Neural progenitor cell (in vitro differentiated cells): ENCODE measurements around the gene VAMP2. TPM values are rescaled to one million over a fixed set of nuclear protein-coding genes. Genes with fewer than 3 reads are reported as not detected.
A peak's percentile ranks its signal among the peaks of the same experiment; 100 is the strongest.

Experiments used
- DNase-seq: peaks from one replicate; pipeline ENCODE4 v3.0.0-alpha.2; 2016; ENCODE audit warnings: low spot score
- H2AFZ ChIP-seq: fragments of 200-600 bp; sonication (generic); replicated peaks from 2 replicates; pipeline ENCODE4 v1.6.1; 2016; ENCODE audit warnings: antibody characterized with exemption
- H3F3A ChIP-seq: fragments of 200-600 bp; sonication (generic); 2 replicates; pipeline ENCODE4 v1.6.1; 2016; ENCODE audit warnings: antibody characterized with exemption, low read depth
- H3K27ac ChIP-seq: fragments of 200-600 bp; sonication (generic); 2 replicates; pipeline ENCODE4 v1.5.1; 2016; ENCODE audit warnings: mild to moderate bottlenecking
- H3K27me3 ChIP-seq: fragments of 200-600 bp; sonication (generic); 2 replicates; pipeline ENCODE4 v1.6.1; 2016; ENCODE audit warnings: mild to moderate bottlenecking, moderate library complexity
- H3K36me3 ChIP-seq: fragments of 200-600 bp; sonication (generic); 2 replicates; pipeline ENCODE4 v1.5.1; 2016
- H3K4me1 ChIP-seq: fragments of 200-600 bp; sonication (generic); 2 replicates; pipeline ENCODE4 v1.6.1; 2016; ENCODE audit warnings: mixed run types
- H3K4me2 ChIP-seq: fragments of 200-600 bp; sonication (generic); 2 replicates; pipeline ENCODE4 v1.6.1; 2016
- H3K4me3 ChIP-seq: fragments of 200-600 bp; sonication (generic); 2 replicates; pipeline ENCODE4 v1.5.1; 2016
- H3K79me2 ChIP-seq: fragments of 200-600 bp; sonication (generic); 2 replicates; pipeline ENCODE4 v1.6.1; 2016; ENCODE audit warnings: low read depth
- H3K9ac ChIP-seq: fragments of 200-600 bp; sonication (generic); 2 replicates; pipeline ENCODE4 v1.6.1; 2016
- H3K9me3 ChIP-seq: fragments of 200-600 bp; sonication (generic); 2 replicates; pipeline ENCODE4 v1.5.1; 2016; ENCODE audit warnings: low read depth
- H4K20me1 ChIP-seq: fragments of 200-600 bp; sonication (generic); 2 replicates; pipeline ENCODE4 v1.6.1; 2016; ENCODE audit warnings: low read depth
- H3K27ac Mint-ChIP-seq: 3 replicates; pipeline ENCODE4 v1.8.0; 2021; ENCODE audit warnings: mixed read lengths
- H3K27me3 Mint-ChIP-seq: 2 replicates; pipeline ENCODE4 v1.8.0; 2022; ENCODE audit warnings: low read depth, mild to moderate bottlenecking, inconsistent platforms, moderate library complexity, mixed read lengths; ENCODE audit not compliant: insufficient read depth
- H3K36me3 Mint-ChIP-seq: 3 replicates; pipeline ENCODE4 v1.8.0; 2021; ENCODE audit warnings: mixed read lengths
- H3K4me1 Mint-ChIP-seq: 3 replicates; pipeline ENCODE4 v1.8.0; 2021; ENCODE audit warnings: mixed read lengths
- H3K4me3 Mint-ChIP-seq: 3 replicates; pipeline ENCODE4 v1.8.0; 2021; ENCODE audit warnings: mild to moderate bottlenecking, moderate library complexity, mixed read lengths
- H3K9me3 Mint-ChIP-seq: 3 replicates; pipeline ENCODE4 v1.8.0; 2020; ENCODE audit warnings: mixed read lengths
- CTCF ChIP-seq: fragments of 200-600 bp; sonication (generic); IDR thresholded peaks from 2 replicates; pipeline ENCODE4 v1.5.1; 2017; ENCODE audit warnings: antibody characterized with exemption, mild to moderate bottlenecking
- EZH2 ChIP-seq: fragments of 200-600 bp; sonication (generic); IDR thresholded peaks from 2 replicates; pipeline ENCODE4 v1.6.1; 2017; ENCODE audit warnings: antibody characterized with exemption, mild to moderate bottlenecking, moderate library complexity
- EZH2phosphoT487 ChIP-seq: fragments of 200-600 bp; sonication (generic); IDR thresholded peaks from 2 replicates; pipeline ENCODE4 v1.6.1; 2017; ENCODE audit warnings: antibody characterized with exemption
- total RNA-seq: library from RNA; depleted of rRNA; stranded (reverse); fragments of >200 nt; gene quantifications from 2 replicates; pipeline ENCODE4 v1.2.3, GENCODE V29; 2015; ENCODE audit warnings: low replicate concordance

The VAMP2 gene
- 9.4 and 11.7 TPM in 2 replicates for total RNA-seq

- Mint-ChIP-seq H3K27ac (peak within 1 kb of the TSS; percentile 97), H3K36me3 (peaks cover 7% of the 10 kb centered on the region), H3K4me3 (peak within 1 kb of the TSS; percentile 93), H3K9me3 (no peaks in the 10 kb centered on the region), H3K4me1 (peaks cover 38% of the 10 kb centered on the region), H3K27me3 (peaks cover 6% of the 10 kb centered on the region)
- DNase-seq: peak; percentile 90
- Histone ChIP-seq H3K4me1 (peaks cover 20% of the 10 kb centered on the region), H3K9ac (peak within 1 kb of the TSS; percentile 99), H2AFZ (peak within 1 kb of the TSS; percentile 96), H3K4me3 (peak within 1 kb of the TSS; percentile 100), H3K27me3 (no peaks in the 10 kb centered on the region), H4K20me1 (peaks cover 39% of the 10 kb centered on the region), H3K36me3 (peaks cover 4% of the 10 kb centered on the region), H3K27ac (peak within 1 kb of the TSS; percentile 97), H3K4me2 (peak within 1 kb of the TSS; percentile 97), H3K9me3 (no peaks in the 10 kb centered on the region), H3F3A (peaks cover 48% of the 10 kb centered on the region), H3K79me2 (peaks cover 19% of the 10 kb centered on the region)
- TF ChIP-seq EZH2phosphoT487 (no peak), EZH2 (no peak), CTCF (no peak)
These were observed at the start of gene VAMP2 for GRCh38 chr17:8162233-8162996. Gene VAMP2 (minus strand): TSS chr17:8162948. CDS start chr17:8162879, 69 bp downstream.

GRCh38 chr17:8210761-8211458 is 48.2 kb upstream of the VAMP2 start:
- Histone ChIP-seq H3K36me3 (no peaks in the 10 kb centered on the region), H2AFZ (peak overlapping the region; percentile 53), H3K4me2 (peak overlapping the region; percentile 88), H3F3A (peaks cover 42% of the 10 kb centered on the region), H3K9me3 (no peaks in the 10 kb centered on the region), H3K27me3 (no peaks in the 10 kb centered on the region), H3K4me1 (peaks cover 13% of the 10 kb centered on the region), H3K79me2 (peaks cover 37% of the 10 kb centered on the region), H3K4me3 (peak overlapping the region; percentile 68), H4K20me1 (peaks cover 37% of the 10 kb centered on the region), H3K27ac (no peak overlapping the region), H3K9ac (no peak overlapping the region)
- TF ChIP-seq EZH2 (no peak), CTCF (no peak), EZH2phosphoT487 (no peak)
- H3K27ac Mint-ChIP-seq: peak overlapping the region; percentile 91
- no peak for DNase-seq
- H3K36me3 Mint-ChIP-seq: peaks cover 15% of the 10 kb centered on the region
- H3K27me3 Mint-ChIP-seq: peaks cover 2% of the 10 kb centered on the region
- H3K4me3 Mint-ChIP-seq: peak overlapping the region; percentile 99
- H3K9me3 Mint-ChIP-seq: no peaks in the 10 kb centered on the region
- H3K4me1 Mint-ChIP-seq: peaks cover 27% of the 10 kb centered on the region

- Mint-ChIP-seq H3K9me3 (no peaks in the 10 kb centered on the region), H3K4me3 (peak within 1 kb of the TSS; percentile 99), H3K36me3 (peaks cover 15% of the 10 kb centered on the region), H3K27ac (peak within 1 kb of the TSS; percentile 91), H3K27me3 (peaks cover 2% of the 10 kb centered on the region), H3K4me1 (peaks cover 27% of the 10 kb centered on the region)
- Histone ChIP-seq H3K27me3 (no peaks in the 10 kb centered on the region), H3K9me3 (no peaks in the 10 kb centered on the region), H3K27ac (no peak within 1 kb of the TSS), H3F3A (peaks cover 46% of the 10 kb centered on the region), H3K4me3 (peak within 1 kb of the TSS; percentile 68), H3K36me3 (no peaks in the 10 kb centered on the region), H3K79me2 (peaks cover 37% of the 10 kb centered on the region), H4K20me1 (peaks cover 38% of the 10 kb centered on the region), H3K4me2 (peak within 1 kb of the TSS; percentile 88), H3K4me1 (peaks cover 13% of the 10 kb centered on the region), H3K9ac (peak within 1 kb of the TSS; percentile 40), H2AFZ (peak within 1 kb of the TSS; percentile 53)
- peak; percentile 98 for DNase-seq
- TF ChIP-seq CTCF (no peak), EZH2phosphoT487 (no peak), EZH2 (no peak)
These were observed 47.4 kb upstream of the VAMP2 start, which contains the start of gene AURKB for GRCh38 chr17:8209907-8210760. Gene AURKB (minus strand): TSS chr17:8210575. CDS start chr17:8210224, 351 bp downstream.
